ENCODE measurements around the gene SLC34A1. TPM values are rescaled to one million over a fixed set of nuclear protein-coding genes. Genes with fewer than 3 reads are reported as not detected.

Gene SLC34A1
- total and polyA plus RNA-seq, 8 donors = 0.10 TPM; not detected in 7

DNA sequence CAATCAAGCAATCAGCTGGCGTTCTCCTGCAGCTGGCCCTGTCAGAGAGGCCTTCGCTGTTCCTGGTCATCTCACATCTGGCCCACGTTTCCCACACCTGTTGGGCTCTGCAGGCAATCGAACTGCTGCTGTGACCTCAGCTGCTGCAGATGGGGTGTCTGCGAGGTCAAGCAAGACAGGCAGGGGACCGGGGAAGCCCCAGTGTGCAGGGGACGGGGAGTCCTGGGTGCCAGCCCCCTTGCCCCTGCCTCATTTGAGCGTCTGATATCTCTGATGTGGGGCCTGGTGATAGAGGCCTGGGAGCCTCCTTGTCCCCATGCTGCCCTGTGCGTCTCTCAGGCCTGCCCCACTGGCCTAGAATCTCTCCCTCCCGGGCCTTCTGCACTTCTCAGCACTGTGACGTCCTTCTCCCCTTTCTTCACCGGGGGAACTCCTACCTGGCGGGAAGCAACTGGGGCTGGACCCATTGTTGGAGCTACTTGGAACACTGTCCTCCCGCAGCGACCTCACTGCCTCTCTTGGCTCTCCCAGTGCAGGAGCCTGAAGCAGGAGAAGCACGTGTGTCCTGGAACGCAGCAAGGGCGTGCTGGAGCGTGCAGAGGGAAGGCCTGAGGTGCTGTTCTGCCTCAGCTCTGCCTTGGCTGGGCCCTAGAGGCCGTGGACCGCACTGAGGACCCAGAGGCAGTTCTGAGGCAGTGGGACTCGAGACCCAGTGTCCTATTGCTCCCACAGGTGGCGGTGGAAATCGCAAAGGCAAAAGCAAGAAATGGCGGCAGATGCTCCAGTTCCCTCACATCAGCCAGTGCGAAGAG, 46.1 kb downstream of the SLC34A1 start:
- intact Hi-C loops (cut with DNase I; ENCODE audit: low total_unique reads) = no loop called here
- Histone ChIP-seq H3K4me1 (peaks cover 22 to 75% (median 60%) of the 10 kb centered on the region in 4 donors), H3K4me3 (peak overlapping the region in 1 of 4 donors; percentile 13), H3K27ac (peak overlapping the region in 3 of 5 donors; percentile 5 to 98 (median 94)), H3K9me3 (no peaks in the 10 kb centered on the region), H3K36me3 (peaks cover 40 to 56% (median 52%) of the 10 kb centered on the region in 4 donors), H3K27me3 (no peaks in the 10 kb centered on the region)
- TF ChIP-seq EP300 (IDR thresholded peaks at IDR 0.05) (no peak), POLR2AphosphoS5 (IDR thresholded peaks at IDR 0.05) (no peak), POLR2A (IDR thresholded peaks at IDR 0.05) (no peak)
- TF ChIP-seq, protein P1, sequence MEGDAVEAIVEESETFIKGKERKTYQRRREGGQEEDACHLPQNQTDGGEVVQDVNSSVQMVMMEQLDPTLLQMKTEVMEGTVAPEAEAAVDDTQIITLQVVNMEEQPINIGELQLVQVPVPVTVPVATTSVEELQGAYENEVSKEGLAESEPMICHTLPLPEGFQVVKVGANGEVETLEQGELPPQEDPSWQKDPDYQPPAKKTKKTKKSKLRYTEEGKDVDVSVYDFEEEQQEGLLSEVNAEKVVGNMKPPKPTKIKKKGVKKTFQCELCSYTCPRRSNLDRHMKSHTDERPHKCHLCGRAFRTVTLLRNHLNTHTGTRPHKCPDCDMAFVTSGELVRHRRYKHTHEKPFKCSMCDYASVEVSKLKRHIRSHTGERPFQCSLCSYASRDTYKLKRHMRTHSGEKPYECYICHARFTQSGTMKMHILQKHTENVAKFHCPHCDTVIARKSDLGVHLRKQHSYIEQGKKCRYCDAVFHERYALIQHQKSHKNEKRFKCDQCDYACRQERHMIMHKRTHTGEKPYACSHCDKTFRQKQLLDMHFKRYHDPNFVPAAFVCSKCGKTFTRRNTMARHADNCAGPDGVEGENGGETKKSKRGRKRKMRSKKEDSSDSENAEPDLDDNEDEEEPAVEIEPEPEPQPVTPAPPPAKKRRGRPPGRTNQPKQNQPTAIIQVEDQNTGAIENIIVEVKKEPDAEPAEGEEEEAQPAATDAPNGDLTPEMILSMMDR (IDR thresholded peaks at IDR 0.05) = no peak
- no peak for DNase-seq
- 83 to 94% (median 89%) methylated on average over 21 to 26 of the region's 26 CpGs for WGBS, 5 donors

GRCh38 chr5:177430972-177431316, 46.7 kb downstream of the SLC34A1 start:
- DNase-seq = no peak
- Histone ChIP-seq H3K9me3 (no peaks in the 10 kb centered on the region), H3K4me3 (peak overlapping the region in 1 of 4 donors; percentile 13), H3K27me3 (no peaks in the 10 kb centered on the region), H3K36me3 (peaks cover 46 to 62% (median 58%) of the 10 kb centered on the region in 4 donors), H3K4me1 (peaks cover 19 to 70% (median 55%) of the 10 kb centered on the region in 4 donors), H3K27ac (peak overlapping the region in 3 of 5 donors; percentile 5 to 98 (median 94))
- TF ChIP-seq, protein P1 (IDR thresholded peaks at IDR 0.05) = no peak
- no peak for TF ChIP-seq POLR2AphosphoS5 (IDR thresholded peaks at IDR 0.05)
- TF ChIP-seq EP300 (IDR thresholded peaks at IDR 0.05) = no peak
- no peak for TF ChIP-seq POLR2A (IDR thresholded peaks at IDR 0.05)
- 78 to 89% (median 87%) methylated on average over 6 to 7 of the region's 7 CpGs for WGBS, 5 donors
- intact Hi-C loops (cut with DNase I; ENCODE audit: low total_unique reads) = no loop called here

- WGBS, 5 donors = 68 to 85% (median 73%) methylated on average over 6 to 29 of the region's 29 CpGs
- Histone ChIP-seq H3K36me3 (peaks cover 52 to 68% (median 64%) of the 10 kb centered on the region in 4 donors), H3K4me3 (peak overlapping the region in 2 of 4 donors; percentile 5 to 13), H3K9me3 (no peaks in the 10 kb centered on the region), H3K27ac (peak overlapping the region in 3 of 5 donors; percentile 5 to 98 (median 94)), H3K4me1 (peaks cover 19 to 70% (median 55%) of the 10 kb centered on the region in 4 donors), H3K27me3 (no peaks in the 10 kb centered on the region)
- TF ChIP-seq, protein P1 (IDR thresholded peaks at IDR 0.05) = no peak
- TF ChIP-seq EP300 (IDR thresholded peaks at IDR 0.05) (no peak), POLR2AphosphoS5 (IDR thresholded peaks at IDR 0.05) (no peak), POLR2A (IDR thresholded peaks at IDR 0.05) (no peak)
- intact Hi-C loops (cut with DNase I; ENCODE audit: low total_unique reads) = no loop called here
- DNase-seq = peak; percentile 55 to 59
These were observed 47.3 kb downstream of the SLC34A1 start for GRCh38 chr5:177431317-177432142.

DNA sequence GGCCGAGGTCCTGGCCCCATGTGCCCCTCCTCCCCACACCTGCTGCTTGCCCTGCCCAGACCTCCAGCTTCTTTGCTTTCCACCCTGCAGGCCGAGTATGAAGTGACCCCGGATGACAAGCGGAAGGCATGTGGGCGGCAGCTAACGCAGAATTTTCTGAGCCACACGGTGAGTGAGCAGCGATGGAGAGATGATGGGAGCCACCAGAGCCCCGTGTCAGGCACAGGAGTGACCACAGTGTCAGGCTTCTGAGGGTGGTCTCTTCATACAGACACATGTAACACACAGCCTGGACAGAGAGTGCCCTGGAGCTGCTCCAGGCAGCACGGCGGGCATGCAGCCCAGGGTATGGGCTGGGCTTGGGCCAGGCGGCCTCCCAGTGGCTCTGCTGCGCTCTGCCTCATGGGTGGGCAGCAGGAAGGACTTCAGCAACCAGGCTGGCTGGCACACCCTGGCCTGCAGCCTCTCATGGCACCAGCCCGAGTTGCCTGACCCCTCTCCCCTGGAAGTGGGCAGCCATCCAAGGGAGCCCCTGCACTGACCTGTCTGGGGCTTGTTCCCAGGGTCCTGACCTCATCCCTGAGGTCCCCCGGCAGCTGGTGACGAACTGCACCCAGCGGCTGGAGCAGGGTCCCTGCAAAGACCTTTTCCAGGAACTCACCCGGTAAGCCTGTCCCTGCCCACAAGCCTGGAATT, 48.1 kb downstream of the SLC34A1 start:
- DNase-seq = no peak
- WGBS, 5 donors = 84 to 88% (median 85%) methylated on average over 11 to 18 of the region's 18 CpGs

More for the DNA sequence above, 48.1 kb downstream of the SLC34A1 start:
- TF ChIP-seq POLR2AphosphoS5 (IDR thresholded peaks at IDR 0.05) = no peak
- TF ChIP-seq, protein P1 (IDR thresholded peaks at IDR 0.05) = no peak
- Histone ChIP-seq H3K4me1 (peaks cover 15 to 65% (median 50%) of the 10 kb centered on the region in 4 donors), H3K36me3 (peaks cover 55 to 75% (median 72%) of the 10 kb centered on the region in 4 donors), H3K4me3 (peak overlapping the region in 2 of 4 donors; percentile 5 to 13), H3K27me3 (no peaks in the 10 kb centered on the region), H3K9me3 (no peaks in the 10 kb centered on the region), H3K27ac (peak overlapping the region in 2 of 5 donors; percentile 94 to 98)
- intact Hi-C loops (cut with DNase I; ENCODE audit: low total_unique reads) = no loop called here

Data from stomach (tissue), 9 donors.